Measurements from ENCODE around the gene MICB.

MICB gene

DNA sequence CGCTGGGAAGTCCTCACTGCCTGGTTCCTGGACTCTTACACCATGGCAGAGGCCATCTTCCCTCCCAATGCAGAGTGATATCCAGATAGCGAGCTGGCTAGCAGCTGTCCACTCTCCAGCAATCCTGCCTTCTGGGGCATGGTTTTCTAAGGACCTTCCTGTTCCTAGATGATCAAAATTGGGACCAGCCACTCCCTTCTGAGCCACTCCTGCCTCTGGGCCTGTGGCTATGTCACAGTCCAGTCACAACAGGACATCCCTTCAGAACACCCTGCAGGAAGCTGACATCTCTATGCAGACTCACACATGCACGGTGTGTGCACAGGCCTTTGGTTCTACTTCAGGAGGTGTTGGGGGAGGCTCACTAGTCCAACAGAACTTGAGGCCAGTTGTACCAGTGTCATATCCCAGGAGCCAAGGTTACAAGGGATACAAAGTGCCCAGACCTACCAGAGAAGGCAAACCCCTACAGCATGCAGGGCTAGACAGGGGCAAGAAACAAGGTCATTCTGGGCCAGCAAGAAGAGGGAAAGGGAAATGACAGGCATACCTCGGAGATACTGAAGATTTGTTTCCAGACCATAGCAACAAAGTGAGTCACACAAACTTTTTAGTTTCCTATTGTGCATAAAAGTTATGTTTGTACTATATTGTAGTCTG, 28.1 kb downstream of the MICB start:
- TF ChIP-seq, protein P1, sequence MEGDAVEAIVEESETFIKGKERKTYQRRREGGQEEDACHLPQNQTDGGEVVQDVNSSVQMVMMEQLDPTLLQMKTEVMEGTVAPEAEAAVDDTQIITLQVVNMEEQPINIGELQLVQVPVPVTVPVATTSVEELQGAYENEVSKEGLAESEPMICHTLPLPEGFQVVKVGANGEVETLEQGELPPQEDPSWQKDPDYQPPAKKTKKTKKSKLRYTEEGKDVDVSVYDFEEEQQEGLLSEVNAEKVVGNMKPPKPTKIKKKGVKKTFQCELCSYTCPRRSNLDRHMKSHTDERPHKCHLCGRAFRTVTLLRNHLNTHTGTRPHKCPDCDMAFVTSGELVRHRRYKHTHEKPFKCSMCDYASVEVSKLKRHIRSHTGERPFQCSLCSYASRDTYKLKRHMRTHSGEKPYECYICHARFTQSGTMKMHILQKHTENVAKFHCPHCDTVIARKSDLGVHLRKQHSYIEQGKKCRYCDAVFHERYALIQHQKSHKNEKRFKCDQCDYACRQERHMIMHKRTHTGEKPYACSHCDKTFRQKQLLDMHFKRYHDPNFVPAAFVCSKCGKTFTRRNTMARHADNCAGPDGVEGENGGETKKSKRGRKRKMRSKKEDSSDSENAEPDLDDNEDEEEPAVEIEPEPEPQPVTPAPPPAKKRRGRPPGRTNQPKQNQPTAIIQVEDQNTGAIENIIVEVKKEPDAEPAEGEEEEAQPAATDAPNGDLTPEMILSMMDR (IDR thresholded peaks at IDR 0.05; ENCODE audit: low read depth, low read length, poor library complexity, severe bottlenecking): no peak
- TF ChIP-seq EZH2phosphoT487 (IDR thresholded peaks at IDR 0.05; ENCODE audit: borderline replicate concordance, low read length): no peak
- Histone ChIP-seq H3K27me3 (ENCODE audit: control insufficient read depth, low read length) (no peaks in the 10 kb centered on the region), H3K9me2 (replicated peaks; ENCODE audit: control insufficient read depth, low read length) (no peaks in the 10 kb centered on the region), H3K36me3 (ENCODE audit: control insufficient read depth, low read length) (peaks cover 21% of the 10 kb centered on the region), H3K4me2 (ENCODE audit: low read length) (no peak overlapping the region), H3K4me3 (ENCODE audit: low read length) (no peak overlapping the region), H4K20me1 (ENCODE audit: control insufficient read depth, insufficient read depth, low read depth, low read length) (peaks cover 5% of the 10 kb centered on the region; the same call in 1 of the 2 replicates), H3K27ac (ENCODE audit: low read depth, low read length) (no peak overlapping the region), H3F3A (ENCODE audit: control insufficient read depth, insufficient read depth) (peaks cover 30% of the 10 kb centered on the region), H3K4me1 (ENCODE audit: control insufficient read depth, low read length) (no peaks in the 10 kb centered on the region), H3K79me2 (ENCODE audit: control insufficient read depth, low read length) (no peaks in the 10 kb centered on the region), H3K9me3 (ENCODE audit: control insufficient read depth, insufficient read depth, low read length) (no peaks in the 10 kb centered on the region)

DNA sequence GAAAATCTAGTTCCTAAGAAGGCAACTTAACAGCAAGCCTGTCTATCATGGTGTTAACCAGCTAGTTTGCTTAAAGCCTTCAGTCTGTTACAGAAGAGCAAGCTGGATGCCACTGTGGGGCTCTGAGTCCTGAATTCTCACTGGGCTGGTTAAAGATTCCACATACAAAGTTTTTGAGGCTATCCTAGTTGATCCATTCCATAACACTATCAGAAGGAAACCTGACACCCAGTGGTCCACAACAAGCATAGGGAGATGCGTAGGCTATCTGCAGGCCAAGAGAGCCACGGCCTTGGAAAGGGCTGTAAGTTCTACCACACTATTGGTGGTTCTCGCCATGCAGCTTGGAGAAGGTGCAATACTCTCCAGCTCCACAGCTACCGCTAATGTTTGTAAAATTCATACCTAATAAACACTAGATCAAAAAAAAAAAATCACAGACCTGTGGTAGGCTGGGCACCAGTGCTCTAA, 30.4 kb downstream of the MICB start:
- peaks cover 44% of the 10 kb centered on the region for H3K36me3 ChIP-seq (ENCODE audit: control insufficient read depth, low read length)
- TF ChIP-seq, protein P1 (IDR thresholded peaks at IDR 0.05; ENCODE audit: low read depth, low read length, poor library complexity, severe bottlenecking): no peak
- TF ChIP-seq EZH2phosphoT487 (IDR thresholded peaks at IDR 0.05; ENCODE audit: borderline replicate concordance, low read length): no peak
- no peaks in the 10 kb centered on the region for H3K9me3 ChIP-seq (ENCODE audit: control insufficient read depth, insufficient read depth, low read length)
- H4K20me1 ChIP-seq (ENCODE audit: control insufficient read depth, insufficient read depth, low read depth, low read length): peaks cover 12% of the 10 kb centered on the region; the same call in 1 of the 2 replicates
- H3K9me2 ChIP-seq (replicated peaks; ENCODE audit: control insufficient read depth, low read length): no peaks in the 10 kb centered on the region
- H3K27me3 ChIP-seq (ENCODE audit: control insufficient read depth, low read length): no peaks in the 10 kb centered on the region
- peaks cover 47% of the 10 kb centered on the region for H3F3A ChIP-seq (ENCODE audit: control insufficient read depth, insufficient read depth)
- H3K4me2 ChIP-seq (ENCODE audit: low read length): no peak overlapping the region
- H3K4me1 ChIP-seq (ENCODE audit: control insufficient read depth, low read length): no peaks in the 10 kb centered on the region
- peaks cover 4% of the 10 kb centered on the region for H3K79me2 ChIP-seq (ENCODE audit: control insufficient read depth, low read length)
- no peak overlapping the region for H3K4me3 ChIP-seq (ENCODE audit: low read length)
- H3K27ac ChIP-seq (ENCODE audit: low read depth, low read length): no peak overlapping the region

DNA sequence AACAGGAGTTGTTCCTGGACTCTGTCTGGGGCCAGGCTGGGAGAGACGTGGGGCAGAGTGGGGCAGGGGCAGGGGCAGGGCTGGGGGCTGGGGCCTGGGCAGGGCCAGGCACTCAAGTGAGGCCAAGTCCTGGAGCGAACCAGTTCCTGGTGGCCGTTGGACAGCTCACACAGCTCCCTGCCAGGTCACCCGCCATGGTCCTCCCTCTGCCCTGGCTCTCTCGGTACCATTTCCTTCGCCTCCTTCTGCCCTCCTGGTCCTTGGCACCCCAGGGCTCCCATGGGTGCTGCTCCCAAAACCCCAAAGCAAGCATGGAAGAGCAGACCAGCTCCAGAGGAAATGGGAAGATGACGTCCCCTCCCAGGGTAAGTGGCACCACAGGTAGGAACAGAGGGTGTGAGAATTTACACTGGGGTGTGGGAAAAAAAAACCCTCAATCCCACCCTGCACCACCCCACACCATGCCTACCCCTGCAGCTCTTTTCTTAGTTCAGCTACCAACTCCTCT, 30.9 kb downstream of the MICB start, which contains the start of gene MCCD1:
Gene MCCD1 (plus strand): TSS at position 142 of the 508 bp plus-strand sequence. CDS start 53 bp downstream, at position 195.
- Histone ChIP-seq H3K79me2 (ENCODE audit: control insufficient read depth, low read length) (peaks cover 7% of the 10 kb centered on the region), H3K9me3 (ENCODE audit: control insufficient read depth, insufficient read depth, low read length) (no peaks in the 10 kb centered on the region), H4K20me1 (ENCODE audit: control insufficient read depth, insufficient read depth, low read depth, low read length) (peaks cover 14% of the 10 kb centered on the region; the same call in 1 of the 2 replicates), H3K9me2 (replicated peaks; ENCODE audit: control insufficient read depth, low read length) (no peaks in the 10 kb centered on the region), H3K4me2 (ENCODE audit: low read length) (no peak within 1 kb of the TSS), H3K27me3 (ENCODE audit: control insufficient read depth, low read length) (no peaks in the 10 kb centered on the region), H3K4me1 (ENCODE audit: control insufficient read depth, low read length) (no peaks in the 10 kb centered on the region), H3K27ac (ENCODE audit: low read depth, low read length) (no peak within 1 kb of the TSS), H3K4me3 (ENCODE audit: low read length) (no peak within 1 kb of the TSS), H3F3A (ENCODE audit: control insufficient read depth, insufficient read depth) (peaks cover 48% of the 10 kb centered on the region), H3K36me3 (ENCODE audit: control insufficient read depth, low read length) (peaks cover 49% of the 10 kb centered on the region)
- TF ChIP-seq, protein P1 (IDR thresholded peaks at IDR 0.05; ENCODE audit: low read depth, low read length, poor library complexity, severe bottlenecking): no peak
- no peak for TF ChIP-seq EZH2phosphoT487 (IDR thresholded peaks at IDR 0.05; ENCODE audit: borderline replicate concordance, low read length)

Measured in DOHH2 (cell line).